GM12878 (cell line): ENCODE data around the gene ICAM2. TPM values are rescaled to one million over a fixed set of nuclear protein-coding genes. Genes with fewer than 3 reads are reported as not detected.

Experiments used
- ATAC-seq: fragments of 200-7000 bp; cut with Tn5 transposase; 3 replicates; pipeline ENCODE4 v1.9.1; 2020; ENCODE audit warnings: mild to moderate bottlenecking, moderate library complexity
- BruUV-seq: library from RNA; stranded (reverse); fragments of 400-500 nt; replicated peaks from 2 replicates; lab custom pipeline; 2021; lab: Mats Ljungman, UMichigan
- CTCF ChIA-PET: fragments of 300-600 bp; sonication (Branson Sonifier 250); formaldehyde crosslinking; extraction: SDS; loops from one replicate; lab custom pipeline; 2021; ENCODE audit warnings: inconsistent platforms; lab: Yijun Ruan, JAX
- POLR2A ChIA-PET: fragments of 350-600 bp; formaldehyde crosslinking; extraction: SDS; loops from one replicate; lab custom pipeline; 2021; ENCODE audit warnings: inconsistent platforms; lab: Charles Lee
- RAD21 ChIA-PET: fragments of 300-600 bp; sonication (Branson Sonifier 250); formaldehyde crosslinking; loops from one replicate; lab custom pipeline; 2023; ENCODE audit warnings: antibody characterized with exemption; ENCODE audit not compliant: unreplicated experiment; lab: Charles Lee
- SMC1A ChIA-PET: fragments of 300-600 bp; sonication (Branson Sonifier 250); formaldehyde crosslinking; loops from one replicate; lab custom pipeline; 2023; ENCODE audit not compliant: unreplicated experiment, uncharacterized antibody; lab: Charles Lee
- DNase-seq: peaks from one replicate; pipeline ENCODE4 v3.0.0-alpha.2; 2011; ENCODE audit warnings: low read depth, low spot score
- FAIRE-seq: peaks from 3 replicates; lab custom pipeline; 2011; peaks lifted over from hg19 to GRCh38; lab: Jason Lieb, UNC
- H2AFZ ChIP-seq: 2 replicates; pipeline ENCODE4 v1.6.0; 2011; ENCODE audit warnings: low read depth, low read length, control low read depth; ENCODE audit not compliant: control insufficient read depth
- H3K27ac ChIP-seq: 2 replicates; pipeline ENCODE4 v1.5.1; 2011; ENCODE audit warnings: control low read depth; ENCODE audit not compliant: control insufficient read depth, insufficient read depth
- H3K27me3 ChIP-seq, 2 experiments: replicated peaks in 1 of 2; 2 replicates each; pipeline versions ENCODE4 v1.6.0 to v1.6.1; 2011; ENCODE audit warnings: low read length in 1 of 2; ENCODE audit not compliant: control insufficient read depth in 2 of 2, insufficient read depth in 2 of 2
- H3K36me3 ChIP-seq, 2 experiments: 2 replicates each; pipeline ENCODE4 v1.5.1; 2011; ENCODE audit warnings: low read length in 1 of 2; ENCODE audit not compliant: control insufficient read depth in 2 of 2, insufficient read depth in 2 of 2
- H3K4me1 ChIP-seq: 2 replicates; pipeline ENCODE4 v1.6.1; 2011; ENCODE audit warnings: mild to moderate bottlenecking, low read length, moderate library complexity, mixed read lengths; ENCODE audit not compliant: control insufficient read depth, insufficient read depth
- H3K4me2 ChIP-seq: 2 replicates; pipeline ENCODE4 v1.6.0; 2011; ENCODE audit warnings: control low read depth; ENCODE audit not compliant: control insufficient read depth, insufficient read depth
- H3K4me3 ChIP-seq: fragments of 200-600 bp; sonication (generic); 2 replicates; pipeline ENCODE4 v1.5.1; 2016
- H3K79me2 ChIP-seq: 2 replicates; pipeline ENCODE4 v1.6.0; 2011; ENCODE audit warnings: low read length; ENCODE audit not compliant: control insufficient read depth, insufficient read depth
- H3K9ac ChIP-seq: 2 replicates; pipeline ENCODE4 v1.8.0; 2011; ENCODE audit warnings: low read length, control low read depth, mixed read lengths; ENCODE audit not compliant: control insufficient read depth, insufficient read depth
- H3K9me3 ChIP-seq: replicated peaks from 3 replicates; pipeline ENCODE4 v1.5.1; 2011; ENCODE audit warnings: mild to moderate bottlenecking, low read length; ENCODE audit not compliant: control insufficient read depth, insufficient read depth
- H4K20me1 ChIP-seq: 2 replicates; pipeline ENCODE4 v1.6.0; 2011; ENCODE audit not compliant: control insufficient read depth, insufficient read depth
- ASH2L ChIP-seq: fragments of 300-600, 200-600 bp; sonication (generic); IDR thresholded peaks from 2 replicates; pipeline ENCODE4 v1.6.1; 2017; ENCODE audit warnings: low read depth, mild to moderate bottlenecking, borderline replicate concordance
- ATF7 ChIP-seq: fragments of 450-650 bp; IDR thresholded peaks from 2 replicates; pipeline ENCODE4 v1.6.1; 2016; ENCODE audit warnings: low read depth, mild to moderate bottlenecking
- DPF2 ChIP-seq: fragments of 450-650 bp; IDR thresholded peaks from 2 replicates; pipeline ENCODE4 v1.6.1; 2017; ENCODE audit warnings: mild to moderate bottlenecking
- EP300 ChIP-seq, 2 experiments: fragments of 150-350 bp in 1 of 2; IDR thresholded peaks; 2 replicates each; pipeline ENCODE4 v1.6.1; 2011 to 2012; ENCODE audit warnings: low read depth in 2 of 2, low read length in 2 of 2, borderline replicate concordance in 1 of 2, improper control_type of control experiment in 1 of 2, inconsistent platforms in 1 of 2; ENCODE audit not compliant: control insufficient read depth in 1 of 2
- HDGF ChIP-seq: fragments of 450-650 bp; IDR thresholded peaks from 2 replicates; pipeline ENCODE4 v1.6.1; 2016; ENCODE audit warnings: antibody characterized with exemption
- IKZF1 ChIP-seq: fragments of 450-650 bp; conservative IDR thresholded peaks from 2 replicates; pipeline ENCODE4 v1.6.1; 2017; ENCODE audit warnings: antibody characterized with exemption, mild to moderate bottlenecking
- MXI1 ChIP-seq: fragments of 150-350 bp; IDR thresholded peaks from 2 replicates; pipeline ENCODE4 v1.6.1; 2011; ENCODE audit warnings: low read depth, mild to moderate bottlenecking, inconsistent platforms, low read length, improper control_type of control experiment
- NFXL1 ChIP-seq: fragments of 450-650 bp; IDR thresholded peaks from 2 replicates; pipeline ENCODE4 v1.6.1; 2017; ENCODE audit warnings: antibody characterized with exemption, mild to moderate bottlenecking, borderline replicate concordance
- NR2F1 ChIP-seq: fragments of 450-650 bp; conservative IDR thresholded peaks from 2 replicates; pipeline ENCODE4 v1.6.1; 2017; ENCODE audit warnings: mild to moderate bottlenecking
- NRF1 ChIP-seq: conservative IDR thresholded peaks from 2 replicates; pipeline ENCODE4 v1.6.1; 2011; ENCODE audit warnings: mild to moderate bottlenecking, low read depth, low read length, improper control_type of control experiment
- PAX8 ChIP-seq: fragments of 450-650 bp; IDR thresholded peaks from 2 replicates; pipeline ENCODE4 v1.6.1; 2017; ENCODE audit warnings: mild to moderate bottlenecking, moderate library complexity
- RAD21 ChIP-seq: IDR thresholded peaks from 2 replicates; pipeline ENCODE4 v1.6.1; 2011; ENCODE audit warnings: mild to moderate bottlenecking, low read depth, low read length, moderate library complexity; ENCODE audit not compliant: insufficient read depth
- RB1 ChIP-seq: fragments of 450-650 bp; formaldehyde crosslinking; IDR thresholded peaks from 2 replicates; pipeline ENCODE4 v1.6.1; 2017; ENCODE audit warnings: mild to moderate bottlenecking, borderline replicate concordance
- SIN3A ChIP-seq: IDR thresholded peaks from 2 replicates; pipeline ENCODE4 v1.6.1; 2012; ENCODE audit warnings: low read depth, low read length, improper control_type of control experiment
- SP1 ChIP-seq: IDR thresholded peaks from one replicate; pipeline ENCODE4 v1.6.1; 2011; ENCODE audit warnings: low read depth, low read length
- TCF3 ChIP-seq: IDR thresholded peaks from 2 replicates; pipeline ENCODE4 v1.6.1; 2012; ENCODE audit warnings: low read depth, mild to moderate bottlenecking, low read length, borderline replicate concordance; ENCODE audit not compliant: insufficient read depth
- YY1 ChIP-seq: IDR thresholded peaks from 2 replicates; pipeline ENCODE4 v1.6.1; 2011; ENCODE audit warnings: low read depth, mild to moderate bottlenecking, low read length
- ZZZ3 ChIP-seq: IDR thresholded peaks from 2 replicates; pipeline ENCODE4 v1.6.1; 2011; ENCODE audit warnings: low read depth; ENCODE audit not compliant: control insufficient read depth, insufficient read length
- WGBS: methylation state at CpG from one replicate; pipeline ENCODE4 v1.1.6; 2016; ENCODE audit warnings: low lambda C conversion rate; ENCODE audit not compliant: insufficient replicate concordance, insufficient coverage; ENCODE audit errors: missing lambda C conversion rate; 5-methylcytosine and 5-hydroxymethylcytosine counted together
- in situ Hi-C: fragments of 300-500 bp; cut with MboI; formaldehyde crosslinking; loops from 9 replicates; pipeline ENCODE4 v1.14.3; 2018; ENCODE audit warnings: mixed read lengths
- intact Hi-C: fragments of 100-400 bp; cut with micrococcal nuclease; formaldehyde crosslinking; loops from one replicate; pipeline ENCODE4 v1.14.2; 2022; ENCODE audit not compliant: unreplicated experiment
- polyA plus RNA-seq, 11 experiments: library from polyadenylated mRNA; depleted of rRNA in 4 of 11; unstranded in 6 of 11; stranded (reverse) in 5 of 11; fragments of >200 nt; fragmentation: Nextera tagmentation in 4 of 11; fragmentation: Illumina TruSeq in 1 of 11; extraction: Ambion mirVana in 4 of 11; extraction: Trizol in 1 of 11; gene quantifications; 1 replicate in 1 of 11; 2 replicates in 10 of 11; pipeline versions ENCODE4 v1.2.1 to v1.2.3, GENCODE V29; 2011 to 2016; ENCODE audit warnings: inconsistent platforms in 2 of 11, missing spikeins in 2 of 11, low read depth in 1 of 11
- total RNA-seq, 4 experiments: library from RNA; depleted of rRNA in 3 of 4; stranded (reverse); fragments of >200 nt in 3 of 4; fragmentation: Illumina TruSeq in 1 of 4; extraction: Trizol in 1 of 4; gene quantifications; 2 replicates each; pipeline versions ENCODE4 v1.2.1 to v1.2.3, GENCODE V29; 2013 to 2021
- TF ChIP-seq, protein P1 (sequence below): IDR thresholded peaks from 2 replicates; pipeline ENCODE4 v1.6.1; 2012; ENCODE audit warnings: low read depth, low read length, improper control_type of control experiment
- TF ChIP-seq, protein P2 (sequence below): IDR thresholded peaks from 2 replicates; pipeline ENCODE4 v1.6.1; 2012; ENCODE audit warnings: low read depth, low read length, improper control_type of control experiment
- TF ChIP-seq, protein P3 (sequence below): fragments of 450-650 bp; conservative IDR thresholded peaks from 2 replicates; pipeline ENCODE4 v1.6.1; 2017; ENCODE audit warnings: mild to moderate bottlenecking, moderate library complexity

Gene ICAM2
- total and polyA plus RNA-seq, 10 of the 15 experiments (the other 5 are each of a cell fraction or from before 2014, with no cell fraction given) = 23.6 to 108 (median 58.1) TPM

DNA sequence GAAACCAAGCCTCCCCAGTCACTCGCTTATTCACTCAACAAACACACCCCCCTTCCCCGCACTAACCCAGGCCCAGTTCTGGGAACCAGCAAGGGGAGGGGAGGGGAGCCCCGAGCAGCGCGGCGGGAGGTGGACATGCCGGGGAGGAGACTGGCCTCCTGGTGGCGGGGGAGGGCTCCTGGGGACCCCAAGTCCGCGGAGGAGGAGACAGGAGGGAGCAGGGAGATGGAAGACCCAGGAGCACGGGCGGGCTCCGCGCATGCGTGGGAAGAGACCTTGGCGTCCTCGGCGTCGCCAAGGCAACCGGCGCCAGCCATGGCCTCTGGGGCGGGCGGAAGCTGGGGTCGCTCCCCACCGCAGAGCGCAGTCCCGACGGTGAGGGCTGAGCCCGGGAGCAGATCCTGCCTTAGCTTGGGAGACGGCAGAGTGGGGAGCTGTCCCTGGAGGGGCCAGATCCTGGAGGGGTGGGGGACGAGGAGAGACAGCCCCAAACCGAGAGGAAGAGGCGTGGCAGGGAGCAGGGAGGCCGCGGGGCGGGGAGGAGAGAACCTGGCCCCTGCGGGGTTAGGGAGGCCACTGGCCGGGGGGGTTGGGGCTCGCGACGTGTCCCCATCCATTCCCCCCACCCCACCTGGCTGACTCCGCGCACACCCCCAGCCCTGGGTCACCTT lies 22.2 kb downstream of the ICAM2 start, which contains the start of gene PRR29:
TSS of gene PRR29 (plus strand) at position 302 of the 671 bp plus-strand sequence. CDS start at position 316, 14 bp downstream.
- Histone ChIP-seq H3K27me3 (peaks cover 3 to 7% of the 10 kb centered on the region in 2 experiments; a peak in 3 of 4 replicates), H3K27ac (no peak within 1 kb of the TSS), H3K4me1 (peaks cover 4% of the 10 kb centered on the region), H3K36me3 (peaks cover 0 to 6% of the 10 kb centered on the region in 2 experiments; a peak in 3 of 4 replicates), H3K9ac (no peak within 1 kb of the TSS; the same call in 1 of the 2 replicates), H3K4me2 (peak within 1 kb of the TSS; percentile 97), H2AFZ (peak within 1 kb of the TSS; percentile 95), H3K79me2 (no peaks in the 10 kb centered on the region), H3K4me3 (peak within 1 kb of the TSS; percentile 79; the same call in 1 of the 2 replicates), H3K9me3 (no peaks in the 10 kb centered on the region), H4K20me1 (no peaks in the 10 kb centered on the region)
- ATAC-seq (peak; percentile 89), FAIRE-seq (peak; percentile 71), DNase-seq (no peak)
- BruUV-seq = no TSS peak
- intact Hi-C loops (no loop called here), in situ Hi-C loops (no loop called here)
- WGBS = 3% methylated on average over 42 of the region's 43 CpGs
- ChIA-PET SMC1A (no interaction called here), CTCF (interaction anchor here (1.1 to 1.8 kb wide), 2 partner anchors 18 to 27 kb away, joined by 5 to 6 read pairs; no protein-coding TSS in a partner anchor), RAD21 (interaction anchor here (0.6 to 0.8 kb wide), 2 partner anchors 12 to 135 kb away, joined by 3 read pairs; no protein-coding TSS in a partner anchor), POLR2A (no interaction called here)
- TF ChIP-seq HDGF (peak; percentile 51; the same call in 1 of the 2 replicates), RAD21 (no peak), ASH2L (no peak), EP300 (IDR thresholded peaks at IDR 0.05; ENCODE audit: borderline replicate concordance in 1 of 2, control insufficient read depth in 1 of 2, low read depth in 2 of 2, low read length in 2 of 2) (no peak), ATF7 (no peak), YY1 (peak; percentile 82), IKZF1 (peak; percentile 54), ZZZ3 (no peak), RB1 (no peak), SP1 (peak; percentile 7), SIN3A (0 out of 2 replicates have a peak, but pooled peaks have one; percentile 74), DPF2 (peak; percentile 50; the same call in 1 of the 2 replicates), NR2F1 (peak; percentile 56), MXI1 (peak; percentile 77; the same call in 1 of the 2 replicates), PAX8 (no peak), NFXL1 (no peak), NRF1 (peak; percentile 73), TCF3 (no peak)
- TF ChIP-seq, protein P1, sequence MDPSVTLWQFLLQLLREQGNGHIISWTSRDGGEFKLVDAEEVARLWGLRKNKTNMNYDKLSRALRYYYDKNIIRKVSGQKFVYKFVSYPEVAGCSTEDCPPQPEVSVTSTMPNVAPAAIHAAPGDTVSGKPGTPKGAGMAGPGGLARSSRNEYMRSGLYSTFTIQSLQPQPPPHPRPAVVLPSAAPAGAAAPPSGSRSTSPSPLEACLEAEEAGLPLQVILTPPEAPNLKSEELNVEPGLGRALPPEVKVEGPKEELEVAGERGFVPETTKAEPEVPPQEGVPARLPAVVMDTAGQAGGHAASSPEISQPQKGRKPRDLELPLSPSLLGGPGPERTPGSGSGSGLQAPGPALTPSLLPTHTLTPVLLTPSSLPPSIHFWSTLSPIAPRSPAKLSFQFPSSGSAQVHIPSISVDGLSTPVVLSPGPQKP = 0 out of 2 replicates have a peak, but pooled peaks have one; percentile 17
- TF ChIP-seq, protein P2, sequence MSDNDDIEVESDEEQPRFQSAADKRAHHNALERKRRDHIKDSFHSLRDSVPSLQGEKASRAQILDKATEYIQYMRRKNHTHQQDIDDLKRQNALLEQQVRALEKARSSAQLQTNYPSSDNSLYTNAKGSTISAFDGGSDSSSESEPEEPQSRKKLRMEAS = no peak
- TF ChIP-seq, protein P3, sequence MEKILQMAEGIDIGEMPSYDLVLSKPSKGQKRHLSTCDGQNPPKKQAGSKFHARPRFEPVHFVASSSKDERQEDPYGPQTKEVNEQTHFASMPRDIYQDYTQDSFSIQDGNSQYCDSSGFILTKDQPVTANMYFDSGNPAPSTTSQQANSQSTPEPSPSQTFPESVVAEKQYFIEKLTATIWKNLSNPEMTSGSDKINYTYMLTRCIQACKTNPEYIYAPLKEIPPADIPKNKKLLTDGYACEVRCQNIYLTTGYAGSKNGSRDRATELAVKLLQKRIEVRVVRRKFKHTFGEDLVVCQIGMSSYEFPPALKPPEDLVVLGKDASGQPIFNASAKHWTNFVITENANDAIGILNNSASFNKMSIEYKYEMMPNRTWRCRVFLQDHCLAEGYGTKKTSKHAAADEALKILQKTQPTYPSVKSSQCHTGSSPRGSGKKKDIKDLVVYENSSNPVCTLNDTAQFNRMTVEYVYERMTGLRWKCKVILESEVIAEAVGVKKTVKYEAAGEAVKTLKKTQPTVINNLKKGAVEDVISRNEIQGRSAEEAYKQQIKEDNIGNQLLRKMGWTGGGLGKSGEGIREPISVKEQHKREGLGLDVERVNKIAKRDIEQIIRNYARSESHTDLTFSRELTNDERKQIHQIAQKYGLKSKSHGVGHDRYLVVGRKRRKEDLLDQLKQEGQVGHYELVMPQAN = peak; percentile 69
